ENCODE results near the gene NFATC2. TPM values are rescaled to one million over a fixed set of nuclear protein-coding genes. Genes with fewer than 3 reads are reported as not detected.

NFATC2 gene
- total RNA-seq, 1 donor from 2014 or later: 87.5 TPM

DNA sequence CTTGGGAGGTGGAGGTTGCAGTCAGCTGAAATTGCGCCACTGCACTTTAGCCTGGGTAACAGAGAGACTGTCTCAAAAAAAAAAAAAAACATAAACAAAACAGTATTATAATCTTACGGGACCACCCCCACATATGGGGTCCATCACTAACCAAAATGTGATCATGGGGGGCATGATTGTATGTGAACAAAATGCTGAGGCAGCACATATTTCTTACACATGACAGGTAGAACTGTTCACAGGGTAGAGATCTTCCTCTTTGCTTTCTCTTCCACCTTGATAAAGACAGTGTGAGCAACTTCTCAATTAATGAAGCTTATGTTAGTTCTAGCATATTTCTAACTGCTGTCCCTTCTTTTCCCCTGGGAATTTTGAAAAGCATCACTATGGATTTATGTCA, 24.7 kb downstream of the NFATC2 start:
- intact Hi-C loops (cut with micrococcal nuclease): no loop called here

DNA sequence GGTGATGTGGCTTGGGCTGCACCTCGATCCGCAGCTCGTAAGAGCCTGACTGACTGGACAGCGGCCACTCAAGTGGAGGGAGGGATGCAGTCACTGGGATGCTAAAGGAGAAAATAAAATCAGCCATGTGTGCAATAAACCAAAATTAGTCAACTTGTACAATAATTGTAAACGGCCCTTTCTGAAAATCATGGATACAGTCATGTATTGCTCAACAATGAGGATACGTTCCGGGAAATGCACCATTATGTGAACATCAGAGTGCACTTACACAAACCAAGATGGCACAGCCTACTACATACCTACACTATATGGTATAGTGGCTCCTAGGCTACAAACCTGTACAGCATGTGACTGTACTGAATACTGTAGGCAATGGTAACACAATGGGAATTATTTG, 25.7 kb downstream of the NFATC2 start:
- intact Hi-C loops (cut with micrococcal nuclease): no loop called here

DNA sequence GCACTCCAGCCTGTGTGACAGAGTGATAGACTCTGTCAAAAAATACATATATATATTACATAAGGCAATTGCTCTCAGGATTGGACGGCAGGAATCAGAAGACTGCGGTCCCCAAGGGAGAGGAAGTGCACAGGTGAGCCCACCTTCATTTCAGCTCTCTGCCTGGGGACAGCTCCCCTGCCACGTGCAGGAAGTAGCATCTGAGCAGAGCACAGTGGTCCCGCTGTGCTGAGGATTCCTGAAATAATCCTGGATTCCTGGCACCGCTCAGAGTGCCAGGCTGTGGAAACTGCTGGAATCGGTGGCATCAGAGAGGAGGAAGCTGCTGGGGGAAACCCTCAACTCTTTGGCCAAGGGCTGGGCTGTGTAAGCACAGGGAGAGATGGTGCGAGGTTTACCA, 27.7 kb downstream of the NFATC2 start:
- intact Hi-C loops (cut with micrococcal nuclease): loop anchor here (1.0 kb wide), 1 partner anchor 10 kb away; no protein-coding TSS in a partner anchor

DNA sequence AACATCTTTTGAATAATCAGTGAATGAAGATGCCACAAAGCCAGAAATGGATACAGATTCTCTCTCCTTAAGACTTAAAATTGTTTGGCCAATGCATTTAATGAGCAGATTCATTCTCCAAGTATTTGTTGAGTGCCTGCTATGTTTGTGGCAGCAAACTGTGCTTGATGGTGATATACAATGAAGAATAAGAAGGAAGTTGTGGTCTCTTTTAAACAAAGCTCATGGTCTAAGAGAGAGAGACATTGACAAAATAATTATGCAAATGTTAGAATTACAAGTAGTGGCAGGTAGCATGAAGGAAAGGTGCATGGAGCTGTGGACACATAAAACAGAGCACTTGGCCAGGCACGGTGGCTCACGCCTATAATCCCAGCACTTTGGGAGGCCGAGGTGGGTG, 28.3 kb downstream of the NFATC2 start:
- intact Hi-C loops (cut with micrococcal nuclease): loop anchor here (1.0 kb wide), 1 partner anchor 11 kb away; no protein-coding TSS in a partner anchor

DNA sequence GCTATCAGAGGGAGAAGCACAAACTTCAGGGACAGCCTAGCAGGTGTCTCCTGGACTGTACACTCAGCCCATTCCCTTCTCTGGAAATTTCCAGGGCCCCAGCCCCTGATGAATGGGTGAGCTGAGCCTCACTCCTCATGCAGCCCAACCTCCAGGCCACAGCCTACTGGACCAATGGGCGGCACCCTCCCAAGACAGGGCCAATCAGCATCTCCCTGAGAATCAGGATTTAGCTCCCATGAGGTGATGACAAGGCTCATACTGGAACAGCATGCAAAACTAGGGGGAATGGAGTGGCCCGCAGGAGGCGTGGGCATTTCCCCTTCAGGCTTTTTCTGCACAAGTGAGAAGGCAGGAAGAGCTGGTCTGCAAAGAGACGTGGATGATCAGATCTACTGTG, 29.0 kb downstream of the NFATC2 start:
- intact Hi-C loops (cut with micrococcal nuclease): no loop called here

DNA sequence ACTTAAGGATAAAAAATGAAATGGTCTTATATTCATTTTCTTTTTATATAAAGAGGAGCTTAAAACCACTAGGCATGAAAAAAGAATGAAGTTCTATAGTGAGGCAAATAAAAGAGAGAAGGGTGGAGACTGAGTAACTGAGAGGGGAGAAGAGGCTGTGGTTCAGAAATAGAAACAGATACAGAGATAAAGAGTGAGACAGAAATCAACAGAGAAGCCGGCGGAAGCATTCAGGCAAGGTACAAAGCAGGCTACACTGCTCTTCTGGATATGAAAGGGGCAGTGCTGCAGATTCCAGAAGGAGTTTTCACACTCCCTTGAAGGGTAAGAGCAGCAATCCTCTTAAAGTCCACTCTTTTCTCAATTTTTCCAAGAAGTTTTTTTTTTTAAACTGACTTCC, 29.9 kb downstream of the NFATC2 start:
- intact Hi-C loops (cut with micrococcal nuclease): loop anchor here (1.0 kb wide), 3 partner anchors 12 to 29 kb away; no protein-coding TSS in a partner anchor

DNA sequence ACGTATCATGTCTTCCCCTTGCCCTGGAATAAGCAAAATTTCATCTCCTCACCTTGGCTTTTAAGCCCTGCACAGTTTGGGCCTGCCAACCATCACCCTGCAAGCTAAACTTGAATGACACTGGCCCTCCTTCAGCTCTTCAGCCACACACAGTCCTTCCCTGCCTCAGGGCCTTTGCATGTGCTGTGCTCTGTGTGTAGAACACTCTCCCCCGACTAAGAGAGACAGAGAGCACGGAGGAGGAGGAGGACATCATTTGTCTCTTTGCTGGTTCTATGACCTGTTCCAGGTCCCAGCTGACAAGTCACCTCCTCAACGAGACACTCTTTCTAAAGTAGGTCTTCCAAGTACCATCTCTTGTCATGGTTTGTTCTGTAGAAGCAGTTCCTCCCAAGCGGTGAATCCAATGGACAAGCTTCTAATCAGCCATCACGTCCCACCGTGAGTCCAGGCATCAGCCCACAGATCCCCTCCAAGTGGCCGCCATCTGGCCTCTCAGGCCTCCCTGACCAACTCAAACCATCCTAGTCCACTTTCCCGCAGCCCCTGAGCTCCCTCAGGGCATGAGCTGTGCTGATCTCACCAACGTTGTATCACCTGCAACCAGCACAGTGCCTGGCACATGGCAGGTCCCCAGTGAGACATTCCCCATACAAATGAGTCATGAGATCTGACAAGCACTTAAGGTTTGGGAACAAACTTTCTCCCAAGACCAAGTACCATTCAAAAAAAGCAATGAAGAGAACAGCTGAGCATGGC, 30.5 kb downstream of the NFATC2 start:
- intact Hi-C loops (cut with micrococcal nuclease): loop anchor here (1.0 kb wide), 3 partner anchors 12 to 29 kb away; no protein-coding TSS in a partner anchor

- intact Hi-C loops (cut with micrococcal nuclease): no loop called here
These were observed 31.4 kb downstream of the NFATC2 start for GRCh38 chr20:51510936-51511605.

DNA sequence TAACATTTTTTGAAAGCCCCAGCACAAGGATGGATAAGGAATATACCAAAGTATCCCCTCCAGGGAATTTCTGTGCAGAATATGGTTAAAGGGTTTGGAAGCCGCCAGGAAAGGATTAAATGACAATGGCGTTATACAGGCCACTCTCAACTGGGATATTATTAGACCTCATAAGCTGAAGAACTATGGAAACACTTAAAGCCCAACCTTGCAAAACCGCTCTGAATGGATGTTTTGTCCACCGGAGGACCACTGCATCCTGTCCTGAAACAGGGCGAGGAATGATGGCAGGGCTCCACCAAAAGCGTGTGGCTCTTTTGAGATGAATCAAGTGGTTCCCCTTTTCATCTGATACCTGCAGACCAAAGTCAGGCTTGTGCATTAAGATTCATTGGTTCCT, 32.4 kb downstream of the NFATC2 start:
- intact Hi-C loops (cut with micrococcal nuclease): no loop called here

DNA sequence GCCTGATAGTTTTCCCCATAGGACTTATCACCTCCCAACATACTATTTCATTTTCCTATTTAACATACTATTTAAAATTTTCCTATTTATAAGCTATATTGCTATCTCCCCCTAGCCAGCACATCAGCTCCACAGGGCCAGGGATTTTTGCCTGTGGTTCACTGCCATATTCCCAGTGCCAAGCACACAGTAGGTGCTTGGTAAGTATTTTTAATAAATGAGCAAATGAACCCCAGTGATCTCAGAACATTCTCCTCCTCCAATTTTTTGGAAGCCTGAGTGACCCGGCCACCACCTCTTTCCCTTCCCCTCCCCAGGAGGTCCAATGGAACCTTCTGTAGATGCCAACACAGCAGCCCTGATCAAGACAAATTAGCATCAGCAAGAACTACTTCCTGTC, 33.3 kb downstream of the NFATC2 start:
- intact Hi-C loops (cut with micrococcal nuclease): no loop called here

DNA sequence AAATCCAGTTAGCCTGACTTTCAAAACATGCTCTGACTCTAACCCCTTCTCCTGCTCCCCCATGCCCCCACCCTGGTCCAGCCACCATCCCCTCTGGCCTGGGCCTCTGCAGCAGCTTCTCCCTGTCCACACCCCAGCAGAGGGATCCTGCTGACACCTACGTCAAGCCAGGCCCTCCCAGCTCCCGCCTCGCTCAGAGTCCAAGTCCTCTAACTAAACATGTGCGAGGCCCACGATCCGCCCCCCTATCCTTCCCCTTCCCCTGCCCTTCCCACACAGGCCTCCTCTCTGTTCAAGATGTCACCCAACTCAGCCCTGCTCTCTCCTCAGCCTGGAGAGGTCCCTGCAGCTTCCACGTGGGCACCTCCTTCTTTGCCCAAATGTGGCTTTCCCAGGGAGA, 33.7 kb downstream of the NFATC2 start:
- intact Hi-C loops (cut with micrococcal nuclease): no loop called here

DNA sequence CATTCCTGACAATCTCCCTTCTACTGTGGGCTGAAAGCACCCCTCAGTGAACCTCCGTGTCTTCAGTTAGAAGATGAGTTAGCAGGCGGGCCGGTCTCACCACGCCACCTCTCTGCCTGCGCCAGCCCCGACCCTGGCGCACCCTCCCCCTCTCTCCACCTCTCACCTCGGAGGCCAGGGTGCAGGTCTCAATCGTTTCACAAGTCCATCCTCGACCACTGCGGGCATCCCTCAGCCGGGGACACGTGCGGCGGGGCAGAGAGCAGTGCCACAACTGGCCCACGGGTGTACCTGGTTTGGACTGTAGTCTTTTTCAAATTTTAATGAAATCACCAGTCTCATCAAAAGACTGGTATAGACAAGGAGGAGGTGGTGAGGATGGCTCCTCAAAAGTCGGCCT, 34.4 kb downstream of the NFATC2 start:
- intact Hi-C loops (cut with micrococcal nuclease): no loop called here

DNA sequence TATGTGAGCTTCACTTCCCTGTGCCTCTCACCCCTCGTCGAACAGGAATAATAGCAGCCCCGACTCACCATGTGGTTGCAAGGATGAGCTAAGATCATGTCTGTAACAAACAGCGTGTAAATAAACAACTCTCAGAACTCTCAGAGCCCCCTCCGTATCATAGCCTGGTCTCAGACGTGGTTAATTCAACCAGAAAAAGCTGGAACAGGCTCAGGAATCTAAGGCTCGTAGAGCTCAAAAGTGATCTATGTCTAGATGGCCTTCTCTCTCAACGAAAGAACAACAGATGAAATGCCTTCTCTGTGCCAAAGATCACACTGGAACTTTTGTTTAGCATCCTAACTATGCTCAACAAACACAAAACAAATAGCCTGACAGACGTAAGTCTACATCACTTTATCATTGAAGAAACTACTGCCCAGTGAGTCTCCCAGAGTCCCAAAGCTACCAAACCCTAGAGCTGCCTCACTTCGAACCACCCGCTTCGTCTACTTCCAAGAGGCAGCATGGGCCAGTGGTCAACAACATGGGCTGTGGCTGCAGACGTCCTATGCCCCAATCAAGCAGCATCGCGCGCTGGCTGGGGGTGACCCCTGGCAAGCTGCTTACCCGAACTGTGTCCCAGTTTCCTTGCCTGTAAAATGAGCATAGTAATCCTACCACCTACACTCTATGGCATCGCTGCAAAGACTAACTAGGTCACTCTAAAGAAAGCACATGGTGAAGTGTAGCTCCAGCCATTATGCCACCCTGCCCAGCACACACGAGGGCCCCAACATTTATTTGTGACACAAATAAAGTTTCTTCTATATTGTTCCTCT, 35.1 kb downstream of the NFATC2 start:
- intact Hi-C loops (cut with micrococcal nuclease): no loop called here

DNA sequence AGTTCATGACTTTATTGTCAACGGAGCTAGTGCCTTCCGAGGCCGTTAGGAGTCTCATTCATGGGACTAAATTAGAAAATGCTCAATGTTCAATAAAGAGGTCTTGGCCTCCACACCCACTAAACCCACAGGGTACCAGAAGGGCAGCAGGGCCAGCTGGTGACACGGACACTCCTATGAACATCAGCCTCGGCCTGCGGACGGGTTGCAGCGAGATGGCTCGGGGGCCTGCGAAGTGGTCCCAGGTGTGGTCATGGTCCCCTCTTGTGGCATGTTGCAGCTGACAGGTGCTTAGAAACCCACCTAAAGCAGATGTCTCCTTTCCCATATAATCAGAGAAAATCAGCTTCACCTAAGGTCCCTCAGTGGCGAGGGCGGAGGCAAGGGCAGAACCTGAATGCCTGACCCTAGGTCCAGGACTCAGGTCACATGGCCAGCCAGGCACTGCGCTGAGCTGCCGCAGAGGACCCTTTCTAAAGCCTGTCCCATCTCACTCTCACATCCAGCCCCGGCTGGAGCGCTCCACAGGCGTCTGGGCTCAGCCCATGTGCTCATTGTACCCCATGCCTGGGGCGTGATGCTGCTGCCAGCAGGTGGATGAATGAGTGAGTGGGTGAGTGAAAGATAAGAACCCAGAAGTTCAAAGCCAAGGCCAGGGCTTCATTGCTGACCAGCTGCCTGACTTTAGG, 35.8 kb downstream of the NFATC2 start:
- intact Hi-C loops (cut with micrococcal nuclease): no loop called here

DNA sequence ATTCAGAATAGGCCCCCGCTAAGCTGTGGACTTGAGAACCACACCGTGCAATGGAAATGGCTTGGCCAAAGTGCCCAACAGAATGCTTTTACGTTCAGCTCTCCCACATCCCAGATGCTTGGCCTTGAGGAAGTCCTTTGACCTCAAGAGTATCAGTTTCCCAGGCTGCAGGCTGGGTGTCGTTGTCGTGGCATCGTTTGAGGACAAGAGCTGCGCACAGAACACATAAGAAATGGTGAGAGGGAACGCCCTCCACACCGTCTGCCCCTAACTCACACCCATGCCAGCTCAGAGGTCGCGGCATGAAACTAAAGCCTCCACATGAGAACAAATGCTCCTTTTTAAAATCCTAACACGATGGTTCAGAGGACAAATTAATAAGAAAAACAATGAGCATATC, 37.0 kb downstream of the NFATC2 start:
- intact Hi-C loops (cut with micrococcal nuclease): no loop called here

DNA sequence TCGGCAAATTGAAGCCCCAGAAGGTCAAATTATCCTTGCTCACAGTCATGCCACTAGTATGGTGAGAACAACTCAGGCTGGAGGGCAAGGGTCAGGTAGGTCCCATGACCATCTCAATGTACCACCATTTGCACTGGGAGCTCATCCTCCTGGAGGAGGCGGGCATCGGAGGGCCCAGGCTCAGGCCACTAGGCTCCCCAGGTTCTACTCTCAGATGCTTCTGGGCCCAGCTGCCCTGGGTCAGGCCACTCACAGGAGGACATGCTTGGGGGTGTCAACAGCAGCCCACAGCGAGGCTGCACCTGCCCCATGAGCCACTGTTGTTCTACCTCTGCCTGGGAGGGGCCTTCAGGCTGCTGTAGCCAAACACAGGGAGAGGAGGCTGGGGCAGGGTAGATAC, 39.1 kb downstream of the NFATC2 start:
- intact Hi-C loops (cut with micrococcal nuclease): loop anchor here (5.0 kb wide), 1 partner anchor 94 kb away; no protein-coding TSS in a partner anchor

- intact Hi-C loops (cut with micrococcal nuclease): loop anchor here (1.0 to 5.0 kb wide), 5 partner anchors 11 to 101 kb away; no protein-coding TSS in a partner anchor
These were observed 41.6 kb downstream of the NFATC2 start for GRCh38 chr20:51500936-51501335.

DNA sequence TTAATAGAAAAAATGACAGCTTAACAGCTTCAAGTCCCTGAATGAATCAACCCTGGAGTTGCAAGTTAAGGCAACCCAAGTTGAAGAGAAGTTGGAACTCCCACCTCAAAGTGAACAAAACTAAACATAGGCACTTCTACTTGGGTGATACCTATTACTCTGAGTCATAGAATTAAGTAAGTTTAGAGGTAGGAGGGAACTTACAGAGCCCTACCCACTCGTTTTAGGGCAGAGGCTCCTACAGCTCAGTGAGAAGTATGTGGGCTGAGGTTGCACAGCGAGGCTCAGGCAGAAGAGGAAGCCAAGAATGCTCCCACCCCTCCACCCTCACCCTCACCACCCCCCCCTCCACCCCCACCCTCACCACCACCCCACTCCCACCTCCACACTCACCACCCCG, 42.2 kb downstream of the NFATC2 start:
- intact Hi-C loops (cut with micrococcal nuclease): loop anchor here (1.0 to 5.0 kb wide), 5 partner anchors 12 to 100 kb away; no protein-coding TSS in a partner anchor

GRCh38 chr20:51498765-51499540, 43.6 kb downstream of the NFATC2 start:
- intact Hi-C loops (cut with micrococcal nuclease): loop anchor here (5.0 kb wide), 1 partner anchor 112 kb away; no protein-coding TSS in a partner anchor

Data from T-helper 1 cell treated with Interleukin-12 subunit alpha and Interleukin-12 subunit beta and Interleukin-4 antibody, amounts not matched to agents 30 ng/mL and 1 ng/mL, for 36 hours (primary cell).